Testis (tissue), 3 donors: ENCODE measurements around the gene RPS6KA6. TPM values are rescaled to one million over a fixed set of nuclear protein-coding genes. Genes with fewer than 3 reads are reported as not detected.

Experiments
- DNase-seq: peaks from one replicate; pipeline ENCODE4 v3.0.0-alpha.2; 2019
- H3K27ac ChIP-seq, 2 donors: fragments of 200-600 bp; sonication (generic); one replicate each; pipeline ENCODE4 v1.5.1; 2019
- H3K27me3 ChIP-seq: fragments of 200-600 bp; sonication (generic); one replicate; pipeline ENCODE4 v1.5.1; 2019
- H3K36me3 ChIP-seq: fragments of 200-600 bp; sonication (generic); one replicate; pipeline ENCODE4 v1.5.1; 2017; ENCODE audit warnings: low read depth; ENCODE audit errors: missing control alignments
- H3K4me1 ChIP-seq: fragments of 200-600 bp; sonication (generic); one replicate; pipeline ENCODE4 v1.5.1; 2019
- H3K4me3 ChIP-seq, 2 donors: fragments of 200-600 bp; sonication (generic); one replicate each; pipeline ENCODE4 v1.5.1; 2017 to 2019
- H3K9me3 ChIP-seq: fragments of 200-600 bp; sonication (generic); one replicate; pipeline ENCODE4 v1.5.1; 2017
- CTCF ChIP-seq, 3 experiments: fragments of 450-650 bp in 2 of 3; fragments of 200-600 bp in 1 of 3; sonication (generic) in 1 of 3; IDR thresholded peaks; one replicate each; pipeline ENCODE4 v1.5.1; 2016 to 2019; ENCODE audit warnings: antibody characterized with exemption in 3 of 3, mild to moderate bottlenecking in 2 of 3, moderate library complexity in 1 of 3
- POLR2A ChIP-seq: fragments of 450-650 bp; IDR thresholded peaks from one replicate; pipeline ENCODE4 v1.6.1; 2017; ENCODE audit warnings: antibody characterized with exemption, mild to moderate bottlenecking, moderate library complexity
- WGBS, 2 donors: methylation state at CpG; one replicate each; pipeline ENCODE4 v1.1.5; 2018; 5-methylcytosine and 5-hydroxymethylcytosine counted together
- intact Hi-C: fragments of 100-400 bp; cut with DNase I; formaldehyde crosslinking; loops from one replicate; pipeline ENCODE4 v1.15.1; 2023; ENCODE audit warnings: low total_unique reads
- polyA plus RNA-seq: library from polyadenylated mRNA; stranded (reverse); fragments of 350-450 nt; fragmentation: Illumina TruSeq; extraction: RNeasy Lipid Tissue Mini Kit (QIAGEN cat#74804); gene quantifications from one replicate; pipeline ENCODE4 v1.2.3, GENCODE V29; 2014; ENCODE audit warnings: low read depth, low replicate concordance; ENCODE audit not compliant: insufficient read depth
- total RNA-seq, 2 donors: library from RNA; depleted of rRNA; stranded (reverse); fragments of >200 nt; gene quantifications; one replicate each; pipeline ENCODE4 v1.2.3, GENCODE V29; 2016

Gene RPS6KA6
- total and polyA plus RNA-seq, 3 donors from 2014 or later = 3.2 to 5.7 (median 3.8) TPM

- intact Hi-C loops = no loop called here
- no peak overlapping the region for H3K4me3 ChIP-seq
Measured at GRCh38 chrX:84064814-84065213, 123.2 kb downstream of the RPS6KA6 start.

GRCh38 chrX:84064164-84064563 lies 123.8 kb downstream of the RPS6KA6 start:
- no peaks in the 10 kb centered on the region for H3K4me1 ChIP-seq
- no peak overlapping the region for H3K27ac ChIP-seq
- H3K9me3 ChIP-seq = no peaks in the 10 kb centered on the region
- whole genome bisulfite sequencing, 2 donors = 86 to 93% methylated on average over 4 of the region's 4 CpGs
- no peak for DNase-seq
- H3K36me3 ChIP-seq = no peaks in the 10 kb centered on the region
- no peak overlapping the region for H3K4me3 ChIP-seq
- TF ChIP-seq POLR2A (no peak), CTCF (IDR thresholded peaks at IDR 0.05) (no peak)
- H3K27me3 ChIP-seq = no peaks in the 10 kb centered on the region
- intact Hi-C loops = no loop called here

More at GRCh38 chrX:84064814-84065213, 123.2 kb downstream of the RPS6KA6 start:
- H3K36me3 ChIP-seq = no peaks in the 10 kb centered on the region
- no peak for DNase-seq
- H3K27ac ChIP-seq = no peak overlapping the region
- WGBS, 2 donors = 78 to 92% methylated on average over 2 of the region's 2 CpGs
- no peaks in the 10 kb centered on the region for H3K4me1 ChIP-seq
- H3K27me3 ChIP-seq = no peaks in the 10 kb centered on the region
- TF ChIP-seq CTCF (IDR thresholded peaks at IDR 0.05) = no peak
- no peak for TF ChIP-seq POLR2A
- H3K9me3 ChIP-seq = no peaks in the 10 kb centered on the region

- Histone ChIP-seq H3K36me3 (no peaks in the 10 kb centered on the region), H3K27me3 (no peaks in the 10 kb centered on the region), H3K9me3 (no peaks in the 10 kb centered on the region), H3K4me1 (no peaks in the 10 kb centered on the region), H3K4me3 (no peak overlapping the region), H3K27ac (no peak overlapping the region)
- intact Hi-C loops = no loop called here
- no peak for DNase-seq
- WGBS, 2 donors = 43% methylated on average over 1 of the region's 2 CpGs; no CpG with 5 or more reads in 1 of the 2 donors
- TF ChIP-seq CTCF (IDR thresholded peaks at IDR 0.05) (no peak), POLR2A (no peak)
Measured at GRCh38 chrX:84047339-84047738, 140.7 kb downstream of the RPS6KA6 start.

- TF ChIP-seq CTCF (IDR thresholded peaks at IDR 0.05) (peak in 2 of 3 experiments; percentile 35 to 51), POLR2A (no peak)
- Histone ChIP-seq H3K4me1 (no peaks in the 10 kb centered on the region), H3K27ac (no peak overlapping the region), H3K36me3 (no peaks in the 10 kb centered on the region), H3K9me3 (no peaks in the 10 kb centered on the region), H3K27me3 (no peaks in the 10 kb centered on the region), H3K4me3 (no peak overlapping the region)
- intact Hi-C loops = no loop called here
- 32 to 38% methylated on average over 4 to 6 of the region's 7 CpGs for WGBS, 2 donors
- DNase-seq = peak; percentile 13
Measured at GRCh38 chrX:84046403-84046984, 141.5 kb downstream of the RPS6KA6 start.

GRCh38 chrX:84044051-84044450 lies 143.9 kb downstream of the RPS6KA6 start:
- Histone ChIP-seq H3K4me3 (no peak overlapping the region), H3K4me1 (no peaks in the 10 kb centered on the region), H3K27ac (no peak overlapping the region), H3K9me3 (no peaks in the 10 kb centered on the region), H3K27me3 (no peaks in the 10 kb centered on the region), H3K36me3 (no peaks in the 10 kb centered on the region)
- 79% methylated on average over 4 of the region's 4 CpGs; no CpG with 5 or more reads in 1 of the 2 donors for WGBS, 2 donors
- no peak for TF ChIP-seq CTCF (IDR thresholded peaks at IDR 0.05)
- TF ChIP-seq POLR2A = no peak
- no peak for DNase-seq
- intact Hi-C loops = no loop called here
